Nephron progenitor cell (in vitro differentiated cells): Measurements from ENCODE around the gene TMCO4.
"Not testable (repeated sequence)": the region's sequence is repeated elsewhere in the genome, so short reads cannot be mapped to it uniquely, and the experiment has no call there.

Experiments
- DNase-seq: peaks from one replicate; pipeline ENCODE4 v3.0.0; 2021
- H3K27ac Mint-ChIP-seq: 2 replicates; pipeline ENCODE4 v1.8.0; 2021; ENCODE audit warnings: mild to moderate bottlenecking, moderate library complexity, mixed read lengths
- H3K27me3 Mint-ChIP-seq: 2 replicates; pipeline ENCODE4 v1.8.0; 2021; ENCODE audit warnings: mild to moderate bottlenecking, low read depth, mixed read lengths; ENCODE audit not compliant: poor library complexity
- H3K36me3 Mint-ChIP-seq: 2 replicates; pipeline ENCODE4 v1.8.0; 2021; ENCODE audit warnings: low read depth, mixed read lengths
- H3K4me1 Mint-ChIP-seq: 2 replicates; pipeline ENCODE4 v1.8.0; 2021; ENCODE audit warnings: mixed read lengths
- H3K4me3 Mint-ChIP-seq: 2 replicates; pipeline ENCODE4 v1.8.0; 2021; ENCODE audit warnings: mild to moderate bottlenecking, moderate library complexity, mixed read lengths
- H3K9me3 Mint-ChIP-seq: 2 replicates; pipeline ENCODE4 v1.8.0; 2021; ENCODE audit warnings: mild to moderate bottlenecking, moderate library complexity, mixed read lengths
- TF ChIP-seq, protein P1 (sequence below): fragments of 200-600 bp; sonication (generic); IDR thresholded peaks from 2 replicates; pipeline ENCODE4 v1.5.0; 2021; ENCODE audit warnings: antibody characterized with exemption

Gene TMCO4

DNA sequence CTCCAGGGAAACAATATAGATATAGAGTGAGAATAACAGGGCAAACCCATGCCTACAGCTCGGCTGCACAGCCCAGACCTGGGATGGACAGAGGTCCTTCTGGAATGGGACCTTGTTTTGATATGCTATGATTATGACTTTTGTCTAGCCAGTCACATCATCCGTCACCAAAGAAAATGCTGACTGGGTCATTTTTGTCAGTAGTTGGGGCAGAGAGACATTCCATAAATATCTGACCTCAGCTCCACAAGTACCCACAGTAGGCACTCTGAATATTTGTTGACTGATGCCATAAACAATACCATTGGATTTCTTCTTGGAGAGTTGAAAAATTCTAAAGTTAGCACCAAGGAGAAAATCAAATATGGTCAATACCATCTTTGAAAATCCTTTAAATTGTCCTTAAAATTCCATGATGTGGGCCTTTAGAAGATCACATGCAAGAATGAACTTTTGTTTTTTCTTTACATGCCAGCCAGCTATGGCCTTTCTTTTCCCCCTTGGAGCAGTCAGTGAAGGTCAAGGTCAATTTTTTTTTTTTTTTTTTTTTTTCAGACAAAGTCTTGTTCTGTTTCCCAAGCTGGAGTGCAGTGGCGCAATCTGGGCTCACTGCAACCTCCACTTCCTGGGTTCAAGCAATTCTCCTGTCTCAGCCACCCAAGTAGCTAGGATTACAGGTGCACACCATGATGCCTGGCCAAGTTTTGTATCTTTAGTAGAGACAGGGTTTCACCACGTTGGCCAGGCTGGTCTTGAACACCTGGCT lies 7.3 kb downstream of the TMCO4 start:
- H3K36me3 Mint-ChIP-seq = no peaks in the 10 kb centered on the region
- H3K4me1 Mint-ChIP-seq = peaks cover 11% of the 10 kb centered on the region
- no peak overlapping the region for H3K4me3 Mint-ChIP-seq
- no peaks in the 10 kb centered on the region for H3K9me3 Mint-ChIP-seq
- H3K27ac Mint-ChIP-seq = no peak overlapping the region
- TF ChIP-seq, protein P1, sequence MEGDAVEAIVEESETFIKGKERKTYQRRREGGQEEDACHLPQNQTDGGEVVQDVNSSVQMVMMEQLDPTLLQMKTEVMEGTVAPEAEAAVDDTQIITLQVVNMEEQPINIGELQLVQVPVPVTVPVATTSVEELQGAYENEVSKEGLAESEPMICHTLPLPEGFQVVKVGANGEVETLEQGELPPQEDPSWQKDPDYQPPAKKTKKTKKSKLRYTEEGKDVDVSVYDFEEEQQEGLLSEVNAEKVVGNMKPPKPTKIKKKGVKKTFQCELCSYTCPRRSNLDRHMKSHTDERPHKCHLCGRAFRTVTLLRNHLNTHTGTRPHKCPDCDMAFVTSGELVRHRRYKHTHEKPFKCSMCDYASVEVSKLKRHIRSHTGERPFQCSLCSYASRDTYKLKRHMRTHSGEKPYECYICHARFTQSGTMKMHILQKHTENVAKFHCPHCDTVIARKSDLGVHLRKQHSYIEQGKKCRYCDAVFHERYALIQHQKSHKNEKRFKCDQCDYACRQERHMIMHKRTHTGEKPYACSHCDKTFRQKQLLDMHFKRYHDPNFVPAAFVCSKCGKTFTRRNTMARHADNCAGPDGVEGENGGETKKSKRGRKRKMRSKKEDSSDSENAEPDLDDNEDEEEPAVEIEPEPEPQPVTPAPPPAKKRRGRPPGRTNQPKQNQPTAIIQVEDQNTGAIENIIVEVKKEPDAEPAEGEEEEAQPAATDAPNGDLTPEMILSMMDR = no peak
- H3K27me3 Mint-ChIP-seq = peaks cover 7% of the 10 kb centered on the region
- DNase-seq = no peak

DNA sequence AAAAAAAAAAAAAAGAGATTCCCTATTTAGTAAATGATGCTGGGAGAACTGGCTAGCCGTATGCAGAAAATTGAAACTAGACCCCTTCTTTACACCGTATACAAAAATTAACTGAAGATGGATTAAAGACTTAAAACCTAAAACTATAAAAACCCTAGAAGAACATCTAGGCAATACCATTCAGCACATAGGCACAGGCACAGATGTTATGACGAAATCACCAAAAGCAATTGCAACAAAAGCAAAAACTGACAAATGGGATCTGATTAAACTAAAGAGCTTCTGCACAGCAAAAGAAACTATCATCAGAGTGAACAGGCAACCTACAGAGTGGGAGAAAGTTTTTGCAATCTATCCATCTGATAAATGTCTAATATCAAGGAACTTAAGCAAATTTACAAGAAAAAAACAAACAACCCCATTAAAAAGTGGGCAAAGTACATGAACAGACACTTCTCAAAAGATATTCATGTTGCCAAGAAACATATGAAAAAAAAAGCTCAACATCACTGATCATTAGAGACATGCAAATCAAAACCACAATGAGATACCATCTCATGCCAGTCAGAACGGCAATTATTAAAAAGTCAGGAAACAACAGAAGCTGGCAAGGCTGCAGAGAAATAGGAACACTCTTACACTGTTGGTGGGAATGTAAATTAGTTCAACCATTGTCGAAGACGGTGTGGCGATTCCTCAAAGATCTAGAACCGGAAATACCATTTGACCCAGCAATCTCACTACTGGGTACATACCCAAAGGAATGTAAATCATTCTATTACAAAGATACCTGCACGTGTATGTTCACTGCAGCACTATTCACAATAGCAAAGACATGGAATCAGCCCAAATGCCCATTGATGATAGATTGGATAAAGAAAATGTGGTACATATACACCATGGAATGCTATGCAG lies 9.4 kb downstream of the TMCO4 start:
- H3K4me3 Mint-ChIP-seq, H3K36me3 Mint-ChIP-seq, DNase-seq, H3K9me3 Mint-ChIP-seq, H3K27me3 Mint-ChIP-seq, H3K27ac Mint-ChIP-seq: not testable (repeated sequence)
- H3K4me1 Mint-ChIP-seq = peaks cover 23% of the 10 kb centered on the region

DNA sequence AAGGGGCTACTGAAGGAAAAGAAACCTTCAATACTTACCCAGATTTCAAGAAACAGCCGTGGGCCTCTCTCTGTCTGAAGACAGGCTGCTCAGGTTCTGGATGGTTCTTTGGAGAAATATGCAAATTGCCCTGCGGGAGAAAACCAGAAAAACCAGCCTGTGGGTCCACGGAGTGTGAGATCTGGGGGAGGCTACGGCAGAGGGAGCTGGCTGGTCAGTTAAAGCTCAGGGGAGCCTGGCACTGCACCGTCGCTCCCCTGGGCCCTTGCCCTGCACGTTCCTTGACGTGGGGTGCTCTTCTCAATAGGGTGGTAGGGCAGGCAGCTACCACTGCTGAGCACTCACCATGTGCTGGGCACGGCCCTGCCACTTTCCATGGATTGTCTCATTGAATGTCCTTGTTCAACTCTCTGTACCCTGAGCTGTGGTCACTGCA lies 12.7 kb downstream of the TMCO4 start:
- H3K4me1 Mint-ChIP-seq = peaks cover 18% of the 10 kb centered on the region
- peaks cover 16% of the 10 kb centered on the region for H3K27me3 Mint-ChIP-seq
- H3K27ac Mint-ChIP-seq = no peak overlapping the region
- TF ChIP-seq, protein P1 = no peak
- H3K4me3 Mint-ChIP-seq = no peak overlapping the region
- no peak for DNase-seq
- no peaks in the 10 kb centered on the region for H3K36me3 Mint-ChIP-seq
- no peaks in the 10 kb centered on the region for H3K9me3 Mint-ChIP-seq

DNA sequence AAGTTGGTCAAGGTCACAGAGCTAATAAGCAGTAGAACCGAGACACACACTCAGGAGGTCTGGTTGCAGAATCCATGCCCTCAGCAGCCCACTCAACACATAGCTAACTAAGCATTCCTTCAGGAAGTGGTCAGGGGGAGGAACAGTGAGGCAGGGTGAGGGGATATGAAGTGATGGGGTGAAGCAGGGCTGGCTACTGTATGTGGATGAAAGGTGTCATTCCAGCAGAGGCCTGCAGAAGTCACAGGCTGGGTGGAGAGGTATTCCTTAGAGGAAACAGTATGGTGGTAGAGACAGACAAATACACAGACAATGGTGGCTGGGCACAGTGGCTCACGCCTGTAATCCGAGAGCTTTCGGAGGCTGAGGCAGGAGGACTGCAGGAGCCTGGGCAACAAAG lies 14.1 kb downstream of the TMCO4 start:
- Mint-ChIP-seq H3K36me3 (no peaks in the 10 kb centered on the region), H3K27me3 (peaks cover 24% of the 10 kb centered on the region), H3K27ac (no peak overlapping the region), H3K9me3 (no peaks in the 10 kb centered on the region), H3K4me1 (peaks cover 18% of the 10 kb centered on the region), H3K4me3 (no peak overlapping the region)
- DNase-seq = no peak
- TF ChIP-seq, protein P1 = no peak

DNA sequence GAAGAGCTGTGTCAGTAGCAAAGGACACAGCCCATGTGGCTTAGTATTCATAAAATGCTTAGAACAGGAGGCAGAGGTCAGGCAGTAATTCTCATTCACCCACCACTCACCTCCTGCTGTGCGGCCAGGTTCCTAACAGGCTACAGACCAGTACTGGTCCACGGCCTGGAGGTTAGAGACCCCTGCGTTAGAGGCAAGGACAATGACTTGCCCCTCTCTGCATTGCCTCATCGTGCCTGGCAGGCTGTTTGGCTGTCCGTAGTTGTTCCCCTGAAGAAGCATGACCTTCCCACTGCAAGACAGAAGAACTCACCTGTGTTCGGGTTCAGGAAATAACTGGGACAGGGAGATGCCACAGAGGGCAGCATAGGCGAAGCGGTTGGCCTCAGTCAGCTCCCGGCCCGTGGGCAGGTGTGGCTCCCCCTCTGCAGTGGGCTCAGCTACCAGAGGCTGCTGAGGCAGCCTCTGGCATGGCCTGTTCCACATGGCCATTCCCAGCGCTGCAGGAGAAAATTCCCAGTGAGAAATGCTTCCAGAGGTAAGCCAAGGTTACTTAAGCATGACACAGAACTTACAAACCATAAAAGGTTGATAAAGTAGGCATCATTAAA lies 19.3 kb downstream of the TMCO4 start:
- H3K9me3 Mint-ChIP-seq = no peaks in the 10 kb centered on the region
- no peak overlapping the region for H3K27ac Mint-ChIP-seq
- TF ChIP-seq, protein P1 = no peak
- DNase-seq = no peak
- peaks cover 31% of the 10 kb centered on the region for H3K27me3 Mint-ChIP-seq
- H3K4me3 Mint-ChIP-seq = no peak overlapping the region
- H3K36me3 Mint-ChIP-seq = no peaks in the 10 kb centered on the region
- peaks cover 5% of the 10 kb centered on the region for H3K4me1 Mint-ChIP-seq

DNA sequence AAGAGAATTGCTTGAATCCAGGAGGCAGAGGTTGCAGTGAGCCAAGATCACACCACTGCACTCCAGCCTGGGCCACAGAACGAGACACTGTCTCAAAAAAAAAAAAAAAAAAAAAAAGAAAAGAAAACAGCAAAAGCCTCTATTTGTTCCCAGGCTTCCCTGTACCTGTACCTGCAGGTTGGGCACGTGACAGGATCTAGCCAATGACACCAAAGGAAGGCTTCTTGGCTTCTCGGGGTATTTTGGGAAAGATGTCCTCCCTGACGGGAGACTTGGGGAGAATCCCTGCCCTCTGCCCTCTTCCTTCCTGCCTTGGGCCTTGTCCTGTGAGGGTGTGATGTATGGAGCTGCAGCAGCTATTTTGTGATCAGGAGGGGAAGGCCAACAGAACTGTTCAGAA lies 22.8 kb downstream of the TMCO4 start:
- Mint-ChIP-seq H3K27me3 (peaks cover 23% of the 10 kb centered on the region), H3K4me3 (no peak overlapping the region), H3K36me3 (no peaks in the 10 kb centered on the region), H3K27ac (no peak overlapping the region), H3K9me3 (no peaks in the 10 kb centered on the region), H3K4me1 (peaks cover 9% of the 10 kb centered on the region)
- DNase-seq = no peak
- TF ChIP-seq, protein P1 = no peak
